Astrocyte (in vitro differentiated cells and primary cell): ENCODE results near the gene ALG14. TPM values are rescaled to one million over a fixed set of nuclear protein-coding genes. Genes with fewer than 3 reads are reported as not detected.

Source experiments
- DNase-seq: peaks from one replicate; pipeline ENCODE4 v3.0.0-alpha.2; 2010; ENCODE audit warnings: low read depth
- FAIRE-seq: peaks from 2 replicates; lab custom pipeline; 2011; peaks lifted over from hg19 to GRCh38; lab: Jason Lieb, UNC
- H2AFZ ChIP-seq: 2 replicates; pipeline ENCODE4 v1.6.0; 2012; ENCODE audit warnings: low read depth, low read length, inconsistent platforms
- H3K27ac ChIP-seq: 2 replicates; pipeline ENCODE4 v1.5.1; 2011; ENCODE audit warnings: low read depth, low read length, inconsistent platforms
- H3K27me3 ChIP-seq: 2 replicates; pipeline ENCODE4 v1.6.0; 2011; ENCODE audit warnings: low read length, inconsistent platforms; ENCODE audit not compliant: insufficient read depth
- H3K36me3 ChIP-seq: 2 replicates; pipeline ENCODE4 v1.5.1; 2011; ENCODE audit warnings: low read length, inconsistent platforms; ENCODE audit not compliant: insufficient read depth
- H3K4me1 ChIP-seq: 2 replicates; pipeline ENCODE4 v1.5.1; 2011; ENCODE audit warnings: low read length, inconsistent platforms; ENCODE audit not compliant: insufficient read depth
- H3K4me2 ChIP-seq: 2 replicates; pipeline ENCODE4 v1.6.0; 2012; ENCODE audit warnings: low read length, inconsistent platforms
- H3K4me3 ChIP-seq: 2 replicates; pipeline ENCODE4 v1.5.1; 2011; ENCODE audit warnings: low read depth, mild to moderate bottlenecking, low read length, inconsistent platforms; ENCODE audit not compliant: insufficient read depth
- H3K79me2 ChIP-seq: 2 replicates; pipeline ENCODE4 v1.6.0; 2012; ENCODE audit warnings: mild to moderate bottlenecking, low read length, inconsistent platforms; ENCODE audit not compliant: insufficient read depth
- H3K9ac ChIP-seq: 2 replicates; pipeline ENCODE4 v1.6.0; 2012; ENCODE audit warnings: mild to moderate bottlenecking, low read length, inconsistent platforms
- H3K9me3 ChIP-seq: 2 replicates; pipeline ENCODE4 v1.5.1; 2012; ENCODE audit warnings: low read depth, mild to moderate bottlenecking, low read length, inconsistent platforms; ENCODE audit not compliant: insufficient read depth
- H4K20me1 ChIP-seq: 2 replicates; pipeline ENCODE4 v1.6.0; 2012; ENCODE audit warnings: low read length, inconsistent platforms; ENCODE audit not compliant: insufficient read depth
- H3K27ac Mint-ChIP-seq: one replicate; pipeline ENCODE4 v1.8.0; 2021; ENCODE audit warnings: mild to moderate bottlenecking, mixed read lengths; ENCODE audit not compliant: unreplicated experiment
- H3K27me3 Mint-ChIP-seq: one replicate; pipeline ENCODE4 v1.8.0; 2021; ENCODE audit warnings: low read depth, mixed read lengths; ENCODE audit not compliant: unreplicated experiment
- H3K36me3 Mint-ChIP-seq: one replicate; pipeline ENCODE4 v1.8.0; 2021; ENCODE audit warnings: low read depth, mixed read lengths; ENCODE audit not compliant: unreplicated experiment
- H3K4me1 Mint-ChIP-seq: one replicate; pipeline ENCODE4 v1.8.0; 2021; ENCODE audit warnings: low read depth, mixed read lengths; ENCODE audit not compliant: unreplicated experiment
- H3K4me3 Mint-ChIP-seq: one replicate; pipeline ENCODE4 v1.8.0; 2021; ENCODE audit warnings: mild to moderate bottlenecking, moderate library complexity, mixed read lengths; ENCODE audit not compliant: unreplicated experiment
- H3K9me3 Mint-ChIP-seq: one replicate; pipeline ENCODE4 v1.8.0; 2021; ENCODE audit warnings: mild to moderate bottlenecking, mixed read lengths; ENCODE audit not compliant: unreplicated experiment
- CTCF ChIP-seq: IDR thresholded peaks from 2 replicates; pipeline ENCODE4 v1.5.1; 2011; ENCODE audit warnings: low read depth, mild to moderate bottlenecking, inconsistent platforms, low read length, moderate library complexity; ENCODE audit not compliant: insufficient read depth
- EZH2 ChIP-seq: IDR thresholded peaks from 2 replicates; pipeline ENCODE4 v1.6.1; 2012; ENCODE audit warnings: mild to moderate bottlenecking, low read length, inconsistent platforms; ENCODE audit not compliant: insufficient read depth
- total RNA-seq: library from RNA; stranded (reverse); gene quantifications from 2 replicates; pipeline ENCODE4 v1.2.1, GENCODE V29; 2021

The ALG14 gene
- total RNA-seq, 1 donor from 2014 or later, result 6.9 TPM

GRCh38 chr1:94955767-94956632 is 116.8 kb downstream of the ALG14 start:
- no peak overlapping the region for H3K4me3 Mint-ChIP-seq
- H2AFZ ChIP-seq, result no peak overlapping the region
- no peaks in the 10 kb centered on the region for H3K4me1 ChIP-seq
- H3K27ac Mint-ChIP-seq, result no peak overlapping the region
- no peaks in the 10 kb centered on the region for H3K27me3 Mint-ChIP-seq
- H3K9ac ChIP-seq, result no peak overlapping the region
- H3K4me2 ChIP-seq, result no peak overlapping the region
- no peaks in the 10 kb centered on the region for H3K27me3 ChIP-seq
- DNase-seq, result no peak
- no peak for TF ChIP-seq EZH2
- TF ChIP-seq CTCF, result no peak
- H3K9me3 Mint-ChIP-seq, result no peaks in the 10 kb centered on the region
- H3K4me1 Mint-ChIP-seq, result peaks cover 12% of the 10 kb centered on the region
- H3K79me2 ChIP-seq, result no peaks in the 10 kb centered on the region
- no peak overlapping the region for H3K27ac ChIP-seq
- H3K36me3 ChIP-seq, result no peaks in the 10 kb centered on the region
- no peak overlapping the region for H3K4me3 ChIP-seq
- no peaks in the 10 kb centered on the region for H3K9me3 ChIP-seq
- no peaks in the 10 kb centered on the region for H4K20me1 ChIP-seq
- H3K36me3 Mint-ChIP-seq, result no peaks in the 10 kb centered on the region
- no peak for FAIRE-seq

GRCh38 chr1:94954263-94955220 is 118.2 kb downstream of the ALG14 start:
- Mint-ChIP-seq H3K36me3 (no peaks in the 10 kb centered on the region), H3K4me1 (peaks cover 14% of the 10 kb centered on the region), H3K4me3 (no peak overlapping the region), H3K27me3 (no peaks in the 10 kb centered on the region), H3K9me3 (no peaks in the 10 kb centered on the region), H3K27ac (no peak overlapping the region)
- Histone ChIP-seq H2AFZ (no peak overlapping the region), H3K4me3 (no peak overlapping the region), H3K27ac (no peak overlapping the region), H3K4me2 (peak overlapping the region; percentile 1), H3K4me1 (peaks cover 5% of the 10 kb centered on the region), H3K79me2 (no peaks in the 10 kb centered on the region), H3K9me3 (no peaks in the 10 kb centered on the region), H3K9ac (no peak overlapping the region), H4K20me1 (no peaks in the 10 kb centered on the region), H3K27me3 (no peaks in the 10 kb centered on the region), H3K36me3 (no peaks in the 10 kb centered on the region)
- no peak for FAIRE-seq
- TF ChIP-seq EZH2, result no peak
- TF ChIP-seq CTCF, result no peak
- no peak for DNase-seq
